Measurements from ENCODE around the gene KCNT1.

KCNT1 gene

GRCh38 chr9:135821116-135821515, 119.1 kb downstream of the KCNT1 start:
- no peak for DNase-seq (ENCODE audit: low read depth)
- no peak overlapping the region for H3K4me3 ChIP-seq (ENCODE audit: low read depth, low read length)
- no peak for TF ChIP-seq CTCF (conservative IDR thresholded peaks at IDR 0.05; ENCODE audit: low read depth, low read length)

DNA sequence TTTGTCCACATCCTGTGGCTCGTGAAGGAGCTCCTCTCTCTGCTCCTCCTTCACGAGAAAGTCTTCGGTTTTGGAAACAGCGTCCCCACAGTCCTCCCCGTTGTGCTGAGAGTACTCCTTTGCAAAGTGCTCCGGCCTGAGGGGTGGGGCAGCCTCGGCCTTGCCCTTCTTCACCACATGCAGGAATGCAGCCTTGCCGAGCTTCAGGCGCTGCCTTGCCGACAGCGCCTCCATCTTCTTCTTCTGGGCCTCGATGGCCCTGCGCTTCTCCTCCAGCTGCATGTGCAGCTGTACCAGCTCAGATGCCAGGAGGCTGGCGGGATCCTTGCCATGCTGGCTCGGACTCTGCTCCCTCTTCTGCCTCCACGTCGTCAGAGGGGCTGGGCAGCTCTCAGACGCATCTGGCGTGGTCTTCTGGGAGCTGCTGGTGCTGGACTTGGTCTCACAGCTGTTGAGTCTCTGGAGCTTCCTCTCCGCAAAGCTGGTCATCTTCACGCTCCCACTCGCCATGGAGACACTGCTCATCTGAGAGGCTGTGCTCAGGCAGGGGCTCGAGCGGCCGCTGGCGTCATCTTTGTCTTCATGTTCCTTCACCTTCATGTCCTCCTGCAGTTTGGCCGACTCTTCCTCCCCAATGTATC, 119.9 kb downstream of the KCNT1 start:
- no peak overlapping the region for H3K4me3 ChIP-seq (ENCODE audit: low read depth, low read length)
- no peak for DNase-seq (ENCODE audit: low read depth)
- TF ChIP-seq CTCF (conservative IDR thresholded peaks at IDR 0.05; ENCODE audit: low read depth, low read length): no peak

DNA sequence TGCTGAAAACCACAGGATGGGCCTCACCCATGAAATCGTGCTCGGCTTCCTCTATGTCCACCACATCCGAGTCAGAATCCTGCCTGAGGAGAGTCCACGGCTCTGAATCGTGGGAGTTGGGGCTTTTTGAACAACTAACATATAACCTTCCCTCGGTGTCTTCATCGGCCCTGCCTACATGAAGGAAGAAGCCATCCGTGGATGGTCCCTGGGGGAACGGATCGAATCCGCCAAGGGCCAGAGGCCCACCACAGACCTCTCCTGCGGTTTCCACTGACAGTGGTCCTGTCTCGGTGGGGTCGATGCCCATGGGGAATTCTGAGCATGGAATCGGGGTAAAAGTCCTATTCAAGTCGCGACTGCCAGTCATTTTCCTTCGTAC, 120.4 kb downstream of the KCNT1 start:
- no peak for DNase-seq (ENCODE audit: low read depth)
- TF ChIP-seq CTCF (conservative IDR thresholded peaks at IDR 0.05; ENCODE audit: low read depth, low read length): no peak
- H3K4me3 ChIP-seq (ENCODE audit: low read depth, low read length): no peak overlapping the region

DNA sequence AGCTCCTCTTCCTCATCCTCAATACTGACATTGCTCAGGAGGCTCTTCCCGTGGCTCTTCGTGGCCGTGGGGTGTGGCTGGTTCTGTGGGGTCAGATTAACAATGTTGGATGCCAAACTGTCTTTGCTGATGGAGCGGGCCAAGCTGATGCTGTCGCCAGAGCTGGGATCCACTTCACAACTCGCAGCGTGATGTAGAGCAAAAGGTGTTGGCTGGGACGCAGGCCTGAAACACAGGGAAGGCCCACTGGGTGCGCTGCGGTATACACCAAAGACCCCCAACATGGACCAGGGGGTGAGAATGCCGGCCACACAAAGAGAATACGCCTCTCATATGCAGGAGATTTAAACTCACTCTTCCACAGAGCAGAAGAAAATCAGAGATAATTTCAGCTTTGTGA, 121.1 kb downstream of the KCNT1 start:
- H3K4me3 ChIP-seq (ENCODE audit: low read depth, low read length): no peak overlapping the region
- TF ChIP-seq CTCF (conservative IDR thresholded peaks at IDR 0.05; ENCODE audit: low read depth, low read length): no peak
- DNase-seq (ENCODE audit: low read depth): no peak

GRCh38 chr9:135825435-135826187, 123.6 kb downstream of the KCNT1 start:
- TF ChIP-seq CTCF (conservative IDR thresholded peaks at IDR 0.05; ENCODE audit: low read depth, low read length): no peak
- H3K4me3 ChIP-seq (ENCODE audit: low read depth, low read length): no peak overlapping the region
- no peak for DNase-seq (ENCODE audit: low read depth)

GRCh38 chr9:135826188-135826545, 124.2 kb downstream of the KCNT1 start:
- H3K4me3 ChIP-seq (ENCODE audit: low read depth, low read length): no peak overlapping the region
- TF ChIP-seq CTCF (conservative IDR thresholded peaks at IDR 0.05; ENCODE audit: low read depth, low read length): no peak
- no peak for DNase-seq (ENCODE audit: low read depth)

DNA sequence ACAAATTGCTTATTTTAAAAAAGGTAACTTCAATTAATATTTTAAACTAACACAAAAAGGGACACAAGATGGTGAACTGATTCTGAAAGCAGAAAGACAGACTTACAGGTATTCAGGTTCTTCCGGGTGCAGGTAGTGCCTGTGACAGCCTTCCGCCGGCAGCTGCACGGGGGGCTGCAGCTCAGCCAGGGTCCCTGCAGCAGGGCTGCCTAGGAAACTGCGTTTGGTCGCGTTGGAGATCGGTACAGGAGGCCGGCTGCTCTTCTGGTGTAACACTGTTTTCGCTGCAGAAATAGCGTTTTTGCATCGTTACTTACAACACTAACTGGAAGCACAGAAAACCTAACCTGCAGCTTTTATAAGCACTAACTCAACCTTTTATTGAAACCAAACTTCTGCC, 125.3 kb downstream of the KCNT1 start:
- H3K4me3 ChIP-seq (ENCODE audit: low read depth, low read length): no peak overlapping the region
- TF ChIP-seq CTCF (conservative IDR thresholded peaks at IDR 0.05; ENCODE audit: low read depth, low read length): no peak
- no peak for DNase-seq (ENCODE audit: low read depth)

Measured in choroid plexus epithelial cell (primary cell).